Right lobe of liver (tissue), 6 donors: ENCODE measurements around the gene ARCN1. TPM values are rescaled to one million over a fixed set of nuclear protein-coding genes. Genes with fewer than 3 reads are reported as not detected.

Experiments used
- ATAC-seq, 4 donors: fragments of 200-7000 bp; cut with Tn5 transposase; one replicate each; pipeline ENCODE4 v1.9.1; 2020; ENCODE audit warnings: mild to moderate bottlenecking in 4 of 4, moderate library complexity in 4 of 4
- DNase-seq, 3 donors: peaks; one replicate each; pipeline ENCODE4 v3.0.0-alpha.2; 2020
- H3K27ac ChIP-seq, 3 donors: fragments of 200-600 bp; one replicate each; pipeline ENCODE4 v1.8.0; 2022
- H3K27me3 ChIP-seq, 2 donors: fragments of 200-600 bp; one replicate each; pipeline ENCODE4 v1.8.0; 2022
- H3K36me3 ChIP-seq, 4 donors: fragments of 200-600 bp; sonication (generic) in 1 of 4; one replicate each; pipeline versions ENCODE4 v1.5.1 to v1.8.0; 2017 to 2022; ENCODE audit warnings: control low read depth in 1 of 4
- H3K4me1 ChIP-seq, 4 donors: fragments of 200-600 bp; sonication (generic) in 1 of 4; one replicate each; pipeline versions ENCODE4 v1.5.1 to v1.8.0; 2017 to 2022; ENCODE audit warnings: control low read depth in 1 of 4
- H3K4me3 ChIP-seq, 3 donors: fragments of 200-600 bp; one replicate each; pipeline ENCODE4 v1.8.0; 2022
- H3K9me3 ChIP-seq, 4 donors: fragments of 200-600 bp; sonication (generic) in 1 of 4; one replicate each; pipeline versions ENCODE4 v1.5.1 to v1.8.0; 2017 to 2022; ENCODE audit warnings: control low read depth in 1 of 4
- CTCF ChIP-seq, 4 donors: fragments of 200-600 bp in 3 of 4; fragments of 450-650 bp in 1 of 4; IDR thresholded peaks; one replicate each; pipeline versions ENCODE4 v1.5.1 to v1.8.0; 2016 to 2022; ENCODE audit warnings: antibody characterized with exemption in 4 of 4, mild to moderate bottlenecking in 2 of 4
- POLR2A ChIP-seq: fragments of 450-650 bp; IDR thresholded peaks from one replicate; pipeline ENCODE4 v1.6.1; 2017; ENCODE audit warnings: antibody characterized with exemption, mild to moderate bottlenecking
- WGBS: methylation state at CpG from one replicate; pipeline ENCODE4 v1.1.6; 2018; ENCODE audit warnings: low coverage, low lambda C conversion rate; ENCODE audit not compliant: insufficient coverage; ENCODE audit errors: missing lambda C conversion rate; 5-methylcytosine and 5-hydroxymethylcytosine counted together
- intact Hi-C, 2 donors: fragments of 100-400 bp; cut with DNase I; formaldehyde crosslinking; loops; one replicate each; pipeline versions ENCODE4 v1.11.2 to v1.14.1; 2022
- total RNA-seq, 6 experiments: library from RNA; depleted of rRNA in 2 of 6; stranded (reverse); fragments of >200 nt in 2 of 6; fragmentation: NEBNext Ultra II Directional in 3 of 6; extraction: Animal tissue kit (Norgen Biotek cat#: 25700) in 3 of 6; gene quantifications; one replicate each; pipeline versions ENCODE4 v1.1.0 to v1.2.4, GENCODE V29; 2016 to 2023
- donor health status: DM: no; HTN: yes; CAD: no.
- donor health status: DM: no; HTN: no; CAD: no.
- donor health status: DM: no; HTN: no; CAD: no.
- donor health status: DM: no; HTN: yes; CAD: no.
- donor health status: DM: no; HTN: yes; CAD: no.

ARCN1 gene
- total RNA-seq, 6 experiments from 2014 or later, result 58.3 to 91.7 (median 75.8) TPM

- Histone ChIP-seq H3K27me3 (no peaks in the 10 kb centered on the region), H3K4me1 (peaks cover 0 to 31% (median 7%) of the 10 kb centered on the region in 4 donors), H3K27ac (peak overlapping the region in 2 of 3 donors; percentile 47 to 81), H3K4me3 (no peak overlapping the region), H3K36me3 (peaks cover 0 to 3% (median 1%) of the 10 kb centered on the region in 4 donors), H3K9me3 (no peaks in the 10 kb centered on the region)
- WGBS, result 38% methylated on average over 4 of the region's 5 CpGs
- ATAC-seq (peak in 3 of 4 donors; percentile 4 to 36 (median 18)), DNase-seq (no peak)
- intact Hi-C loops, result no loop called here
- no peak for TF ChIP-seq POLR2A
- no peak for TF ChIP-seq CTCF (IDR thresholded peaks at IDR 0.05)
Observed at GRCh38 chr11:118545533-118545932, 26.7 kb upstream of the ARCN1 start.

GRCh38 chr11:118547132-118547531 is 25.1 kb upstream of the ARCN1 start:
- intact Hi-C loops, result no loop called here
- 95% methylated on average over 2 of the region's 2 CpGs for WGBS
- DNase-seq (no peak), ATAC-seq (no peak)
- no peak for TF ChIP-seq CTCF (IDR thresholded peaks at IDR 0.05)
- no peak for TF ChIP-seq POLR2A
- H3K4me3 ChIP-seq, result no peak overlapping the region
- no peaks in the 10 kb centered on the region for H3K27me3 ChIP-seq
- no peaks in the 10 kb centered on the region for H3K9me3 ChIP-seq
- H3K36me3 ChIP-seq, result peaks cover 0 to 12% (median 2%) of the 10 kb centered on the region in 4 donors
- H3K27ac ChIP-seq, result no peak overlapping the region
- H3K4me1 ChIP-seq, result peaks cover 0 to 31% (median 7%) of the 10 kb centered on the region in 4 donors

GRCh38 chr11:118552341-118552740 is 19.9 kb upstream of the ARCN1 start:
- Histone ChIP-seq H3K4me1 (no peaks in the 10 kb centered on the region), H3K36me3 (peaks cover 0 to 15% (median 2%) of the 10 kb centered on the region in 4 donors), H3K27ac (no peak overlapping the region), H3K27me3 (no peaks in the 10 kb centered on the region), H3K9me3 (no peaks in the 10 kb centered on the region), H3K4me3 (no peak overlapping the region)
- DNase-seq (no peak), ATAC-seq (no peak)
- intact Hi-C loops, result no loop called here
- 87% methylated on average over 4 of the region's 4 CpGs for whole genome bisulfite sequencing
- TF ChIP-seq CTCF (IDR thresholded peaks at IDR 0.05), result no peak
- TF ChIP-seq POLR2A, result no peak

- WGBS, result 78% methylated on average over 4 of the region's 4 CpGs
- ATAC-seq (no peak), DNase-seq (no peak)
- Histone ChIP-seq H3K4me1 (no peaks in the 10 kb centered on the region), H3K27ac (no peak overlapping the region), H3K4me3 (no peak overlapping the region), H3K9me3 (no peaks in the 10 kb centered on the region), H3K36me3 (no peaks in the 10 kb centered on the region), H3K27me3 (no peaks in the 10 kb centered on the region)
- intact Hi-C loops, result no loop called here
- TF ChIP-seq POLR2A (no peak), CTCF (IDR thresholded peaks at IDR 0.05) (no peak)
Observed at GRCh38 chr11:118560806-118561205, 11.4 kb upstream of the ARCN1 start.

- WGBS, result 47% methylated on average over 5 of the region's 5 CpGs
- intact Hi-C loops, result no loop called here
- DNase-seq, result no peak
Observed at GRCh38 chr11:118565051-118565450, 7.2 kb upstream of the ARCN1 start.

More at GRCh38 chr11:118565051-118565450, 7.2 kb upstream of the ARCN1 start:
- Histone ChIP-seq H3K36me3 (no peaks in the 10 kb centered on the region), H3K27ac (no peak overlapping the region), H3K4me1 (no peaks in the 10 kb centered on the region), H3K9me3 (no peaks in the 10 kb centered on the region), H3K4me3 (peak overlapping the region in 1 of 3 donors; percentile 53), H3K27me3 (no peaks in the 10 kb centered on the region)
- TF ChIP-seq CTCF (IDR thresholded peaks at IDR 0.05) (no peak), POLR2A (no peak)
- no peak for ATAC-seq
